Endothelial cell of hepatic sinusoid (primary cell): ENCODE measurements around the gene PRKD2.

Experiments used
- in situ Hi-C: cut with HindIII; loops from 2 replicates; pipeline ENCODE4 v1.10.0; 2017; ENCODE audit warnings: low sequenced_read_pairs

Gene PRKD2

DNA sequence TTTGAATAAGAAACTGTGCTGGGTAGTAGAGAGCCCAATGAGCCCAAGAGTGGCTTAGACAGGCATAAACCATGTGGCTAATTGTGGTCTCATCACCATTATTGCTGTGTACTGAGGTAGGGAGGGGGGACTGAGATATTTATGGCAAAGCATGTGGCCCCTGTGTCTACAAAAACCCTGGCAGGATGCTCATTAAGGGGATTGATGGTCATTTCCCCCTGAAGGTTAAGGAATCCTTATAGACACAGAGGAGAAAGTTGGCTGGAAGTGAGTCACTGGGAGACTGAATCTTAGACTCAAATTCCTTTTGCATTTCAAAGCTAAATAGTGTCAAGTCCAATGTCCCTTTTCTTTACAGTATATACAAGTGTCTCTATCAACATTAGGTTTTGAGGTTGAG is 46.1 kb downstream of the PRKD2 start:
- in situ Hi-C loops = loop anchor here (25.0 kb wide), 1 partner anchor 134 kb away; no protein-coding TSS in a partner anchor

DNA sequence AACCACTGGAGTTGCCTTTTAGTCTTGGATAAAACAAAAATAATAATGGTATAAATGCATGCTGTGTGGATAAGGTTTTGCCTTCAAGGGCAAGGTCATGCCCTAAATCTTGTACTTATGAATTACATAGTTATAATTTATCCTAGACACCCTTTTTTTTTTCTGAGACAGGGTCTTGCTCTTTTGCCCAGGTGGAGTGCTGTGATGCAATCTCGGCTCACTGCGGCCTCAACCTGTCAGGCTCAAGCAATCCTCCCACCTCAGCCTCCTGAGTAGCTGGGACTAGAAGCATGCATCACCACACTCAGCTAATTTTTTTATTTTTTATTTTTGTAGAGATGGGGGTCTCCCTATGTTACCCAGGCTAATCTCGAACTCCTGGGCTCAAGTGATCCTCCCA is 48.3 kb downstream of the PRKD2 start:
- in situ Hi-C loops = loop anchor here (25.0 kb wide), 1 partner anchor 131 kb away; no protein-coding TSS in a partner anchor

DNA sequence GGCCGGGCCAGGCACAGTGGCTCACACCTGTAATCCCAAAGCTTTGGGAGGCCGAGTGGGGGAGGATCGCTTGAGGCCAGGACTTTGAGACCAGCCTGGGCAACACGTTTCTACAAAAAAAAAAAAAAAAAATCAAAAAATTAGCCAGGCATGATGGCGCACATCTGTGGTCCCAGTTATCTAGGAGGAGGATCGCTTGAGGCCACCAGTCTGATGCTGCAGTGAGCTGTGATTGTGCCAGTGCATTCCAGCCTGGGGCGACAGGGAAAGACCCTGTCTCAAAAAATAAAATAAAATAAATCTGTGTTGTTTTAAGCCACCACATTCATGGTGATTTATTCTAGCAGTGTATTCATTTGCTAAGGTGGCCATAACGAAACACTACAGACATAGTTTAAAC is 51.8 kb downstream of the PRKD2 start:
- in situ Hi-C loops = loop anchor here (25.0 kb wide), 1 partner anchor 128 kb away; no protein-coding TSS in a partner anchor

DNA sequence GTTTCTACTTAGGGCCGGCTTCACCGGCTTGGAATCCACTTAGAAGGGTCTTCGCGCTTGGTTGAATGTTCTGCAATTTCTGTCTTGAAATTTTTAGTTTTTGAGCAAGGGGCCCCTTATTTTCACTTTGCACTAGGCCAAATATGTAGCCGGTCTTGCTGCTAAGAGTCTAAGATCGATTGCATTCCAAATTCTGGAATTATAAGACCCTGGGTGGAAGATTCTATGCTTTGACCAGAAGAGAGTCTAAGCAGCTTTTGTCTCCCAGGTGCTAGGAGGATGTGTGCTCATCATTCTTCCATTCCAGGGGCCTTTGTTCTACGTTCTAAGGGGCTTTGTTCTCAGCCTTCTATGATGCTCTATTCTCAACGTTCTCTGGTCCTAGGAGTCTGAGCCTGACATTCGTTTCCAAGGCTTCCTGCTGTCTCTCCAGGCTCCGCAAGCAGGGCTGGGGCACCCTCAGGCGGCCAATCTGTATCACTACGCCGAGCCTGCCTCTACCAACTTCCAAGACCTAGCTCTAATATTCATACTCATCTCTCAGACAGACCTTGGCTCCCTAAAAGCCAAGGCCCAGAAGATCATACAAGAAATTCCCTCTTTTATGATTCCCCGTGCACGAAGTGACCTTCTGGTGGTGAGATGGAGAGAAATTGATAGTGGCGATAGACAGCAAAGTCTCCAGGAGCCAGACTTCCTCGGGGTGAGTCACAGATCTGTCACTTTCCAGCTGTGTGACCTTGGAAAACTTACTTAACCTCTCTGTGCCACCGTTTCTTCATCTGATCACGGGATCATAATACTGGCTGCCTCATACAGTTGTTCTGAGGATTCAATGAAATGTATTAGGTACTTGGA is 55.0 kb downstream of the PRKD2 start:
- in situ Hi-C loops = loop anchor here (5.0 to 25.0 kb wide), 2 partner anchors 35 to 125 kb away; partner anchors contain the start of gene PTGIR

DNA sequence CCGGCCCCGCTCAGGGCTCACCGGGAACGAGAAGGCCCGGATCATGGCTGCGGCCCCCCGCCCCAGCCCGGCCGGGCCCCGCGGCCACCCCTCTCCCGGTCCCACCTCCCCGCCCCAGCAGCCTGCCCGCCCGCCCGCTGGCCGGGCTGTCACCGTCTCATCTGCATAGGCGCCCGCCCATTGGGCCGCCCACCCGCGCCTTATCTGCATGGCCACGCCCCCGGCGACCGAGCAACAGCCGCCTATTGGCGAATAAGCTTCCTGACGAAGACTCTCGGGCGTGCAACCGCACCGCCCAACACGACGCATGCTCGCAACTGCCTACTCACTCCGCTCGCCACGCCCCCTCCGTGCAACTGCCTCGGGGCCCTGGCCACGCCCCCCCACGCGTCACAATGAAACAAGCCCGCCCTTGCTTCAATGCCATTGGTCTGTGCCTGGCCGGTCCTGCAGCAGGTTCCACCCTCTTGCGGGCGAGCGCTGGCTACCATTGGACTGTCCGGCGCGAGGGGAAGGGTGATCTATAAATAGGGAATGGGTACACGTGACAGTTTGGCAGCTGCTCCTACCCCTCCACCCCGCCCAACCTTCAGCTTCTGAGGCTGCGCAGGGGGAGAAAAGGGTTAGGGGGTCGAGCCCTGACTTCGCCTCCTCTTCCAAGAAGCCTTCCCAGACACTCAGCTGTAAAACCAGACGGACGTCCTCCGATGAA is 55.7 kb downstream of the PRKD2 start, which contains the start of gene DACT3:
TSS of gene DACT3 (minus strand) at position 163 of the 712 bp plus-strand sequence. CDS start at position 45, 118 bp downstream.
- in situ Hi-C loops = loop anchor here (5.0 to 25.0 kb wide), 2 partner anchors 34 to 124 kb away; partner anchors contain the start of gene PTGIR

DNA sequence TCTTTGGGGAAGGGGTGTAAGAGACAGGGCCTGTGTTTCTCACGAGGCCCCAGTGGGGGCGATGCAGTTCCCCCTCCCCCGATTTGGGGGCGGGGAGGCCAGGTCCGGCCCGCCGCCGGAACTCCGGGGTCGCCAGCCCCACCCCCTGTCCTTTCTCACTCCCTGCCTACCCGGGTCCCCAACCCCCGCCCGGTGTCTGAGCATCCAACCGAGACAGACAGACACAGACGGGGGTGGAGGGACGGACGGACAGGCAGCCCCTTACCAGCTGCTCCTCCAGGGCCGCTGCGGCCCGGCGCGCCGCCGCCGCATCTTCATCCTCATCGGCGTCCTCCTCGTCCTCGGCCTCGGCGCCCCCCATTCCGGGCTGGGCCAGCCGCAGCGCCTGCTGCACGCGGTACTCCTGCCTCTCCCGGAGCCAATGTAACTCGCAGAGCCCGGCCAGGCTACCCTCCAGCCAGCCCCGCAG is 56.3 kb downstream of the PRKD2 start:
- in situ Hi-C loops = loop anchor here (5.0 to 25.0 kb wide), 2 partner anchors 33 to 123 kb away; partner anchors contain the start of gene PTGIR

DNA sequence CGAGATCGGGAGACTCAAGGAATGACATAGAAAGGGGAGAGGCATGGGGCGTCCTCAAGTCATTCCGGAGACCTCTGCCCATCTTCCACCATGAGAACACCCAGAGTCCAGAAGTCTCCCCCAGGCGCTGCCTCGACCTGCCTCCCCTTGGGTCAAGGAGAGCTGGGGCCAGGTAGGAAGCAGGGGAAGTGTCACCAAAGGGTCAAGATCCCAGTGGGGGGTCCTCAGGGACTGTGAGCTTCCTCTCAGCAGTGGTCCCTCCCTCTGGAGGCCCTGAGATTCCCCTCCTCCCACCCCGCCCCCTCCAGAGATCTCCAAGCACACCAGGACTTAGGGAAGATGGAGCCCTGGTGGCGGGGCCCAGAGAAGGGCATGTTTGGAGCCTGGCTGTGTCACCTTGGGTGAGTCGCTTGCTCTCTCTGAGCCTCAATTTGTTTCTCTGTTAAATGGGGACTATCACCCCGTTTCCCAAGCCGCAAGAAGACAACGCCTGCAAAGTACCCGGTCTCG is 56.9 kb downstream of the PRKD2 start:
- in situ Hi-C loops = loop anchor here (5.0 to 25.0 kb wide), 2 partner anchors 33 to 123 kb away; partner anchors contain the start of gene PTGIR

DNA sequence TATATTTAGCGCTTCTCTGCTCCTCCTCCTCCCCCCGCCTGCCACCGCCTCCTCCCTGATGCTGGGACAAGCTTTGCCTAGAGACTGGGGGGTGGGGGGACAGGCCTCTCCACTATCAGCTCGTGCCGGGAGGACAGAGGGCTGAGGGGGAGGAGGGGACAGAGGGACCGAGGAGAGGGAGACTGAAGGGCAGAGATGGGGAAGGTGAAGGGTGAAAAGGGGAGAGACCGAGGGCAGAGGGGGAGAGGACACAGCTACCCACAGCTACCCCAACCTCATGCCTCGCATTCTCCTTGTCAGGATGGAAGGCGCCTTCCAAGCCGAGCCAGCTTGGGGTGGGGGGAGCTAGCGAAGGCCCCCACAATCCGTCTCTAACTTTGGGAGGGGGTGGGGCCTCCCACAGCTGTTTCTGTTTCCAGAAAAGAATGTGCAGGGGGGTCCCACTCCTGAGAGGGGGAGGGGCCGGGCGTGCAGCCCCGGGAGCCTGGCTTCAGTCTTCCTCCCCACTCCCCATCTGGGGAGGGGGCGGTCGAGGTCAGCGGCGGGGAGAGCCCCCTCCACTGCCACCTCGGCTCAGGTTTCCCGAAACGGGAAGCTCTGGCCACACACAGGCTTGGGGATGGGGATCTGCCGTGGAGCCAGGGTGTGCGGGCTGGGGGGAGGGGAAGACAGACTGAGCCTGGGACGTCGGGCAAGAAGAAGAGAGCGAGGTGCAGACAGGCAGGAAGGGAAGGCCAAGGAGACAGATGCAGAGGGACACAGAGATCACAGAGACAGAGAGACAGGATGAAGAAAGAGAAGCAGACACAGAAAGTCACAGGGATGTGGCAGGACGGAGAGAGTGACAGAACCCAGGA is 57.5 kb downstream of the PRKD2 start:
- in situ Hi-C loops = loop anchor here (5.0 to 25.0 kb wide), 3 partner anchors 32 to 122 kb away; partner anchors contain the start of gene PTGIR

DNA sequence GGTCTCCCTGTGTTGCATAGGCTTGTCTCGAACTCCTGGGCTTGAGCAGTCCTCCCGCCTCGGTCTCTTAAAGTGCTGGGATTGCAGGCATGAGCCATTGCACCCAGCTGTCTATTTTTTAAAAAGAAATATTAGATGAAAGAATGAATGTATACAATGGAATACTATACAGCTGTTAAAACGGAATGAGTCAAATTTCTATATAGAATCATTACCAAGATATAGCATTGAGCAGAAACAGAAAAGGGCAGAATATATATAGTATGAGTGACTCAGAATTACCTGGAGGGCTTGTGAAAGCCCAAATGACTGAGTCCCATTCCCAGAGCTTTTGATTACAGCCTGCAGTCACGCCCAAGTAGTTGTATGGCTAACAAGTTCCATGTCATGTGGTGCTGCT is 60.4 kb downstream of the PRKD2 start:
- in situ Hi-C loops = loop anchor here (5.0 to 25.0 kb wide), 2 partner anchors 36 to 119 kb away; no protein-coding TSS in a partner anchor

DNA sequence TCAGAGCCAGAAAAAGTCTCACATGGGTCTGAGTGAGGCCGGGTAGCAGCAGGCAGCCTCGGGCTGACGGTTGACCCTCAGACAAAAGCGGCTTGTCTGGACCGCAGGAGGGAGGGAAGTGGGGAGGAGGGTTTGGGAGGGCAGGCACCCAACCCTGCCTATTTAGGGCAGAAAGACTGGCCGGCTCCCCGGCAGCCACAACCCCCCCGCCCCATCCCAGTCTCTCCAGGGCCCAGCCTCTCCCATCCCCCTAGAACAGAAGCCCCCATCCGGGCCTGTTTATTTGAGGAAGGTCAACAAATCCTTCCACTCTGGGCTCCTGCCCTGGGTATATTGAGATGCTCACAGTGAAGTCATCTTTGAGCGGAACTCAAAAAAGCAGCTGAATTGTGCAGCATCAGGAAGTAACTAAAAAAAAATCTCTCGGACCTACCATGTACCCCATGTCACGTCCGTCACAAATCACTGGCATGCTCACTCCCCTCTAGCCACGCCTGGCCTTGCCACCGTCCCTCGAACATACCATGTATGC is 62.2 kb downstream of the PRKD2 start:
- in situ Hi-C loops = loop anchor here (5.0 to 25.0 kb wide), 2 partner anchors 38 to 117 kb away; no protein-coding TSS in a partner anchor

DNA sequence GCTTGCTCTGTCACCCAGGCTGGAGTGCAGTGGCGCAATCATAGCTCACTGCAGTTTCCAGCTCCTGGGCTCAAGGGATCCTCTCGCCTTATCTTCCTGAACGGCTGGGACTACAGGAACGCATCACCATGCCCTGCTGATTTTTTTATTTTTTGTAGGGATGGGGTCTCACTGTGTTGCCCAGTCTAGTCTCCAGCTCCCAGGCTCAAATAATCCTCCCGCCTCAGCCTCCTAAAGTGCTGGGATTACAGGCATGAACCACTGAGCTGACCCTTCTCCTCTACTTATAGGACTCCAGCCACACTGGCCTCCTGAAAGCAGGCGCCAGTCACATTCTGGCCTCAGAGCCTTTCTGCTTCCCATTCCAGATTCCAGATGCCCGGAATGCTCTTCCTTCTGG is 66.5 kb downstream of the PRKD2 start:
- in situ Hi-C loops = loop anchor here (25.0 kb wide), 1 partner anchor 113 kb away; no protein-coding TSS in a partner anchor

DNA sequence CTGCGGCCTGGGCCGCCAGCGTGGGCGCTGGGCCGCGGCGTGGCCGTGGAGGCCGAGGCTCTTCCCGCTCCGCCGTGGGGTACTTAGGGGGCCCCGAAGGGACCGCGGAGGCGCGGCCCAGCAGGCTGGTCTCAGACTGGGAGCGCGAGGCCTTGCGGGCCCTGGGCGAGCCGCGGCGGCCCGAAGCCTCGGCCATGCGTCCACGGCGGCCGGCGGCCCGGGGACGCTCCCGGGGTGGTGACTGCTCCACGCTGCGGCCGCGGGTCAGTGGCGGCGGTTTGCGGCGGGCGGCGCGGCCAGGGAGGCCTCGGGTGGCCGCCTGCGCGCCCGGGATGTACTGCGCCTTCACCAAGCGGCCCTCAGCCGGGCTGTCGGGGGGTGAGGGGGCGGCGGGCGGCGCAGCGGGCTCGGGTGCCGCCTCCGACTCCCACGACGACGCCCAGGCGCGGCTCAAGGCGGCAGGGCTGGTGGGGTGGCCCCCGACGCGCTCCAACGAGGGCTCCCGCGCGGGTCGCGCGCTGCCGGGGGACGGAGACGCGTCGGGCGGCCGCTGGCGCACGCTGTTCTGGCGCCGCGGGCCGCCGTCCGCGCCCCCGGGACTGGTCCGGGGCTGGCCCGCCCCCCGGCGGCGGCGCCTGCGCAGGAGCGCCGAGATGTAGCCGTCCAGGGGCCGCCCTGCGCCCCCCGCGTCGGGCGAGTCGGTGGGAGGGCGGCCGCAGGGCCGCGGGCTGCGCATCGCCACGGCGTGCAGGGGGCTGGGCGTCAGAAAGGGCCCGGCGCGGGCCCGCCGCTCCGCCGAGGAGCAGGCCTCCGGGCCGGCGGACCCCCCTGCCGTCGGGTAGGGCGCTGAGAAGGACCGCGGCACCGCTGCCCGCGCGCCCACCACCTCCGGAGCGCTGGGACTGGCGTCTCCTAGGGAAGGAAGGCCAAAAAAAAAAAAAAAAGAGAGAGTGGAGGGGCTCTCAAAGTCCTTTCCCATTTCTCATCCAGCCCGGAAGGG is 67.7 kb downstream of the PRKD2 start:
- in situ Hi-C loops = loop anchor here (5.0 kb wide), 1 partner anchor 98 kb away; the partner anchor contains the start of genes FKRP and STRN4

DNA sequence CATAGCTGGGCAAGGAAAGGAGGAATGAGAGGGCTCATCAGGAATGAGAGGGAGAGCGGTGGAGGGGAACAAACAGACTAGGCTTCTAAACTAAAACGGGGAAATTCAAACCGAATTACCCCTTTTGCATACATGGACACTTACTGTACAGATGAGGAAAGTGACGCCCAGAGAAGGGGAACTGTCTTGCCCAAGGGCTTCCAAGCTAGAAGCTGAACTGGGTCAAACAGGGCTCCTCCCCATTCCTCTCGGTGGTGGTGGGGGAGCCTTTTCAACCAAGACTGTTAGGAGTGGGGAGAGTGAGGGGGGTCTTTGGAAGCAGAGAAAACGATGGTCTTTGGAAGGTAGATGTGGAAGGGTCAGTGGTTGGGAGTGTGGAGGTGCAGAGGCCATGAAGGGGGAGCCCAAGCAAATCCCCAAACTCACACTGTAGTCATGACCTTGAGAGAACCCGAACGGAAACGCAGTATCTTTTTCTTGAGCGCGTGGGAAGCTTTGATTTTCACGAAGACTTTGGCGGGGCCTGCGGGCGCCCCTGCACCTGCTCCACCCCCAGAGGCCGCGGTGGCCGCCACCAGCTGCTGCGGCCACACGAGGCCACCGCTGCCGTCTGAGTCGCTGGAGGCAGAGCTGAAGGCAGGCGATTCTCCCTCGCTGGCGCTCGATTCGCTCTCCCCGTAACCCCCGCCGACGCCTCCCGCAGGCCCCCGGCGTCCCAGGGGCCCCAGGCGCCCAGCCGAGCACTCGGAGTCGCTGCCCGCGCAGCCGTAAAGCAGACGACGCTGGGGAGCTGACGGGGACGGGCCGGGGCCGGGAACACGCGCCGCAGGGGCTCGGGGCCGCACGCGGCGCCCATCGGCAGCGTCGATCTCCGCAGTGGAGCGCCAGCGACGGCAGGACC is 68.6 kb downstream of the PRKD2 start:
- in situ Hi-C loops = loop anchor here (5.0 kb wide), 1 partner anchor 99 kb away; the partner anchor contains the start of genes FKRP and STRN4

DNA sequence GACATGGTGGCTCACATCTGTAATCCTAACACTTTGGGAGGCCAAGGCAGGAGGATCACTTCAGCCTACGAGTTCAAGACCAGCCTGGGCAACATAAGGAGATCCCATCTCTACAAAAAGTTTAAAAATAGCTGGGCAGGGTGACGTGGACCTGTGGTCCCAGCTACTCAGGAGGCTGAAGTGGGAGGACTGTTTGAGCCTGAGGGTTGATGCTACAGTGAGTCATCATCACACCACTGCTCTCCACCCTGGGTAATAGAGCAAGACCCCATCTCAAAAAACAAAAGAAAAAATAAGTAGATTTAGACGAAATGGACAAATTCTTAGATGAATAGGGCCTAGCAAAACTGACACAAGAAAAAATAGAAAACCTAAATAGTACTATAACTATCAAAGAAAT is 70.5 kb downstream of the PRKD2 start:
- in situ Hi-C loops = loop anchor here (5.0 kb wide), 1 partner anchor 101 kb away; the partner anchor contains the start of genes FKRP and STRN4

DNA sequence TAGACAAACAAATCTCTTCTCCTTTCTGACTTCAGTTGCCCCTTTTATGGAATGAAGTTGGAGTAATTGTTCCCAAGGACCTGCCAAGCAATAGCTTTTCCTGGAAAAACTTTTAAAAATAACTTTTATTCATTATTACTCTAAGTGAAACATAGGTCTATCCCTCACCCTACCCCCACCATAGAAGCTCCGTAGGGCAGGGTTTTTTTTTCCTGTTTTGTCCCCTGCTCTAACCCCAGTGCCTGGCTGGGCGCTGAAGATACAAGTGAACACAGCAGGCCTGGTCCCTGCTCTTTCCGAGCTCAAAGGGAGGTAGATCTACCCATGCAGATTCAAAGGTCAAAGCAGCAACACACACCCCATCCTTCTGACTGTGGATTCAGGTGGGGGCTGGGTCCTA is 72.2 kb downstream of the PRKD2 start:
- in situ Hi-C loops = loop anchor here (5.0 kb wide), 1 partner anchor 103 kb away; the partner anchor contains the start of genes FKRP and STRN4

DNA sequence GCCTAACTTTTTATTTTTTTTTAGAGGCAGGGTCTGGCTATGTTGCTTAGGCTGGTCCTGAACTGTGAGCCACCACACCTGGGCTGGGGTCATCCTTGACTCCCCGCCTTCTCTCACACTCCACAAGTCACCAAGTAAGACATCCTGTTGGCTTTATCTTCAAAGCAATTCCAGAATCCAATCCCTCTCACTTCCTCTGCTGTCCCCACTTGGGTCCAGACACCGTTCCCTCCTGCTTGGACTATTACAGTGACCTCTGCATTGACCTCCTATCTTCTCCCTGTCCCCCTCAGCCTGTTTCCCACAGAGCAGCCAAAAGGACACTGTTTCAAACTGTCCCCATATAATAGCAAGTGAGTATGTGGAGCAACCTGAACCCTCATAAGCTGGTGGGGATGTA is 76.3 kb downstream of the PRKD2 start:
- in situ Hi-C loops = no loop called here
